Measurements from ENCODE around the gene ARL8B.

Gene ARL8B

DNA sequence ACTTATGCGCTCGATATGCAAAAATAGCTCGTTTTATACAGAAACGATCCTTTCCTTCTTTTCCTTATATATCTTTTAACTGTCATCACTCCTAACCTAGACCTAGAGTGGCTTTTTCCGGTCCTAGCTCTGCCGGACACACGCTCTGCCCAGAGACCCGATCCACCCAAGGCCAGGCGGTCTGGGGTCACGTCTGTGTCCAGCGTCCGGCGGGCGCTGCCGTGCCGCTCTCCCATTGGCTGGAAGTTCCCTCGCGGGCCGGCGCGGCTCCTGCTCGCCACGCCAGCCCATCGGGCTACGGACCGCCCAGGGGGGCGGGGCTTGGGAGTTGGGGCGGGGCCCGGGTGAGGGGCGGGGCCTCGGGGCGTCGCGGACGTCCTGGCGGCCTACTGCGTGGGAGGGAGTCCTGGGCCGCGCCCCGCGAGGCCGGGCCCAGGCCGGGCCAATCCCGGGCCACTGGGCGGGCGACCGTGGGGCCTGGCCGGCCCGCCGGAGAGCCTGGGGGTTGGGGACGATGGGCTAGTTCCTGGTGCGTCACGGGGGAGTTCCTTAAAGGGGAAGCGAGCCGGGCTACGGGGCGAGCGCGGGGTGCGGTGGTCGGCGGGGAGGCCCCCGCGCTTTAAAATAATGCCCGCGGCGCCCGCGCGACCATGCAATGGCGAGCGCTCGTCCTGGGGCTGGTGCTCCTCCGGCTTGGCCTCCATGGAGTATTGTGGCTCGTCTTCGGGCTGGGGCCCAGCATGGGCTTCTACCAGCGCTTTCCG, 65.2 kb downstream of the ARL8B start, which contains the start of gene EDEM1:
Gene EDEM1, plus strand, starts transcription at position 552 of the 764 bp plus-strand sequence. Its CDS starts 99 bp downstream, at position 651.
- peak; percentile 99 for DNase-seq (ENCODE audit: low spot score)

DNA sequence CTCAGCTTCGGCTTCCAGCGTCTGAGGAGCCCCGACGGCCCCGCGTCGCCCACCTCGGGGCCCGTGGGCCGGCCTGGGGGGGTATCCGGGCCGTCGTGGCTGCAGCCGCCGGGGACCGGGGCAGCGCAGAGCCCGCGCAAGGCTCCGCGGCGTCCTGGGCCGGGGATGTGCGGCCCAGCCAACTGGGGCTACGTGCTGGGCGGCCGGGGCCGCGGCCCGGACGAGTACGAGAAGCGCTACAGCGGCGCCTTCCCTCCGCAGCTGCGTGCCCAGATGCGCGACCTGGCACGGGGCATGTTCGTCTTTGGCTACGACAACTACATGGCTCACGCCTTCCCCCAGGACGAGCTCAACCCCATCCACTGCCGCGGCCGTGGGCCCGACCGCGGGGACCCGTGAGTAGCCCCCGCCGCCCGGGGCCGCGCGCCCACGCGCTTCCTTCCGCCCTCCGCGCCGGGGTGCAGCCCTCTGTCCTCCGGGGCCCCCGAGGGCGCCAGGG, 65.9 kb downstream of the ARL8B start:
- DNase-seq (ENCODE audit: low spot score) = peak; percentile 45

DNA sequence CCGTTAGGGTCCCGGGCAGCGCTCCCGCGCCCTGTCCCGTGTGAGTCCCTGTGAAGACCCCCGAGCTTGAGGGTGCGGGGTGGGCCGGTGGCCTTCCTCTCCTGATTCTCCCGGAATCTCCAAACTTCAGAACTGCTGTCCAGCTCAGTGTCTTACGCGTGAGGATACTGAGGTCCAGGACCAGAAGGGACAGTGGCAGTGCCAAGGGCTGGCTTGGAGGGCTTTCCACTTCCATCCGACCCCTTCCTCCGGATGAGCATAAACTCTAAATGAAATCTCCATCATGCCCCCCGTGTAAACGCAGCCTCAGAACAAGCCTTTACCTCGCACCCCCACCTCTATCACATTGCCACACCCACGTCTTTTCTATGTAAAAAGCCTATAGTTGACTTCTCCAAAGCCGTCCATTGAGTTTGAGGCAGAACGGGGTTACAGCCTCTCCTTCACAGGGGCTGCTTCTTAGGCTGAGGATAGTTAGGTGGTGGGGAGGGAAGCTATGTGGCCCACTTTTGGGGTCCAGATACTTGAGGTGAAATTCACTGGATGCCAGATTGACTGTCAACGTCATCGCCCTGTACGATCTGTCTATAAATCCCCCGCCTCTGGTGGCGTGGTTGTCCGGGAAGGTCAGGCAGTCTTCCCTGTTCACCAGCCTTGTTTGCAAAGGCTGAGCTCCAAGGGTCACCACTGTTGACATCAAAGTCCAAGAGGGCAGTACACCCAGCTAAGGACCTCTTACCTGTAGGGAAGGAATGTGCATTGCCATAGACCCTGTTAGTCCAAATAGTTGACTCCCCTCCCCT, 66.5 kb downstream of the ARL8B start:
- peak; percentile 66 for DNase-seq (ENCODE audit: low spot score)

DNA sequence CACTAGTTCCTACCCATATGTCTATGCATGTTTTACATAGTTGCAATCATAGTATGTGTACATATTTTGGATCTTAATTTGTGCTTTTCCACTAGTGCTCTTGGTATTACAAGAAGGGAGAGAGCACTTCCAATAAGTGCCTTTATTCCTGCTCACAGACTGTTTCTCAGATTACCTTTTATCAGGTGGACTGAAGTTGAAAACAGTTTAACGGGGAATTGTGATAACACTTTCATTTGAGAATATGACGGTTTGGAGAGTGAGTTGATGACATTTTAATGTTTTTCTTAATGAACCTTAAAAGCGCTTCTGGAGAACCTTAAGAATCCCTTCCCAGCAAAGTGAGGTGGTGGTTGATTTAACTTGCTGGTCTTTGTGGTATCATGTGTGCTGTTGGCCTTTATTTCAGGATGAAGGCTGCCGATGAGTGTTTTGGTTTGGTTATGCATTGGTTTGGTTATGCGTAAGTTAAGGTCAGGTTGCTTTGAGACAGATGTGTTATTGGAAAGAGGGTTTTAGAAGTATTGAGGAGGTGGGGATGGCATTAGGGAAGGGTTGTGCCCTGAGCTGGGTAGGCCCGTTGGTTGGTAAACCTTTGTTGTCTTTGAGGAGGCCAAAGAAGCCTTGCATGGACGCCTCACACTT, 68.2 kb downstream of the ARL8B start:
- DNase-seq (ENCODE audit: low spot score) = no peak

DNA sequence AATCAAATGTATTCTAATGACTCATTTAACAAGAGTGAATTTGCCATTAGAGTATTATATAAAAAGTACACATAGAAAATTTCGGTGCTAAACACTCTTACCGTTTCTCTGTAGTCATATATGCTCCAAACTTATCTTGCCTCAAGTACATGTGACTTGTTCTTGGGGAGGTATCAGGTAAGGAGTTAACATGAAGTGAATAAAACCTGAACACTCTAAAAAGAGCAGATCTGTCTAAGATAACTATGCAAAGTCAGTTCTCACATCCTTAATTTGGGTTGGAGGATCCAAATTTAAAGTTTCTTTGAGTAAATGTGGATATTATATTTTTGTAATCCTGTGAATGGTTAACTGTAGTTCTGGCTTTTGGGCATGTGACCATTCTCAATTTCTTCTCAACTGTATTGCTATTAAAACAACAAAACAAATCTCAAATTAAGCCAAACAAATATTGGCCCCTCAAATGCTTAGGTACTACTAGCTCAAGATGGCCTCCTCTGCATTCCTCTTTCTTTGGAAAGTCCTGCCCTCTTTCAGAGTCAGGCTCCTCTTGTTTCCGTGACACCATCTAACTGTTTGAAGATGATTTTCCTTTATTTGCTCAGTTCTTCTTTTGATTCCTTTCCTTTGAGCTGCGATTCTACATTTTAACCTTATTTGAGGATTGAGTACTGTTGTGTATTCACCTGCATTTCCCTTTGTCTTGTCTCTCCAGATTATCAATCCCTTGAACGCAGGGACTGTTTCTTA, 69.6 kb downstream of the ARL8B start:
- no peak for DNase-seq (ENCODE audit: low spot score)

DNA sequence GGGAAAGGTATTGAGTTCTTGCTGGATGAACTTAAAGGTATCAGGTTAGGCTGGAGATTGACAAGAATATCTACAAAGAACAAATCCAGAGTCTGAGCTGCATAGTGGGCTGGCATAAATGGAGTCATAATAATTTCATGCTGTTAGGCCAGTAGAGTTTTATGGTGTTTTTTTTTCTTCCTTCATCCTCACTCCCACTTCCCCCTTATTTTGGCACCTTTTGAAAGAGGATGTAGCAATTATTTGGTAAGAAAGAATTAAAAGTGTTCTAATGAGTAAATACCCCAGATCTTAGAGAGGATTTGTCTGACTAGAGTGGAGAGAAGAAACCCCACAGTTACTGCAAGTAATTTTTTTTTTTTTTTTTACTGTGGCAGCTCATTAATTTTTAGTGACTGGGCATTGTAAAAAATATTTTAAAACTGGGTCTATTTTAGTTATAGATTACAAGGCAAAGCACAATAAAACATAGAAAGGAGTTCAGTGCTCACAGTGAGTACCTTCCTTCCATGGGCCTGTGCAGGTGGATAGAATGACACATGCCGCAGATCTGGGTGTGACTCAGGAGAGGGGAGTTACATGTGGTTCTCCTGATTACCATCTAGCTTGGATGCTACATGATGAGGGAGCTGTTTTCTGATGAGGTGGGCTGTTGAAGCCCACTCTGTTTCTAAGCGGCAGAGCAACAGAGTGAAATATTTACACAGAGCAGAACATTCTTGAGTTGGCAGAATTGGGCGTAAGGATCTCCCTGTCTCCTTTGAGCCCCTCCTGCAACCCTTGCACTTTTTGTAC, 70.7 kb downstream of the ARL8B start:
- DNase-seq (ENCODE audit: low spot score) = no peak

DNA sequence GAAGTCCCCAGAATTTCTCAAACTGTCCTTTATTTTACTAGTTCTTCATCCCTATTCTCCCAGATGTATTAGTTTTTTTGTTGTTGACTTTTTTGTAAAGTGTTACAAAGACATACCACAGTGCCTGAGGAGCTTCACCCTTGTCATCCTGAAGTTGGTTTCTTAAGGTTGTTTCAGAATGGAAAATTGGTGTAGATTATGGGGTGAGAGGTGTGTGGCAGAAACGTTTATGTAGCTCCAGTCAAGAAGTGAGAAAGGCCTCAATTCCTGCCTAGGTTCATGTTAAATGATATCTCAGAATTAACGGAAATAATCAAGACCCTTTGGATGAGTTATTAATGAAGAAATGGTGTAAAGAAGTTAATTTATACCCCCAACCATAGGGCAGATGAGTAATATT, 72.2 kb downstream of the ARL8B start:
- DNase-seq (ENCODE audit: low spot score) = no peak

DNA sequence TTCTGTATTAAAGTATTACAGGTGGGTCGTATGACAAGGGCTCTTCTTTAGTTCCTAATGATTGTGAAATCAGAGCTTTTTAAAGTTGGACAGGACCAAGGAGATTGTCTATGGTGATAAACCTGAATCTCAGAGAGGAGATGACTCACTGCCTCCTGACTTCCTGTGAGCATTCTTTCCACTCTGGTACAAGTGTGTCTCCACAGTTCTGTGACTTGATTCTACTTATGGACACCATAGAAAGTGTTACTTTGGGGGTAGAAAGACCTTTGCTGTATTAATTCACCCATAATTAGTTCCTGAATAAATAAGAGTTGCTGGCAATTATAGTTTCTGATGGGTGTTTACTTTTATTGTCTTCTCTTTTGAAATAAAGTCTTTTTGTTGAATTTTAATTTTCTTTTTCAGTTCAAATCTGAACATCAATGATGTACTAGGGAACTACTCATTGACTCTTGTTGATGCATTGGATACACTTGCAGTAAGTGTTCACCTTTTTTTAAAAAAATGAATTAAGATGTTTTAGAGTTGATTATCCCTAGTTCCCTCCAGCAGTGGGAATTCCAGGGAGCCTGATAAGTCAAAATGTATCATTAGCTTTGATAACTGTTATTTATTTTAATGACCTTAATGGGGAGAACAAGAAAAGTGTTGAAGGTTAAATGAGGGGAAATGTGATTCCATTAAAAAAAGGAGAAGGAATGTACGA, 72.9 kb downstream of the ARL8B start:
- no peak for DNase-seq (ENCODE audit: low spot score)

DNA sequence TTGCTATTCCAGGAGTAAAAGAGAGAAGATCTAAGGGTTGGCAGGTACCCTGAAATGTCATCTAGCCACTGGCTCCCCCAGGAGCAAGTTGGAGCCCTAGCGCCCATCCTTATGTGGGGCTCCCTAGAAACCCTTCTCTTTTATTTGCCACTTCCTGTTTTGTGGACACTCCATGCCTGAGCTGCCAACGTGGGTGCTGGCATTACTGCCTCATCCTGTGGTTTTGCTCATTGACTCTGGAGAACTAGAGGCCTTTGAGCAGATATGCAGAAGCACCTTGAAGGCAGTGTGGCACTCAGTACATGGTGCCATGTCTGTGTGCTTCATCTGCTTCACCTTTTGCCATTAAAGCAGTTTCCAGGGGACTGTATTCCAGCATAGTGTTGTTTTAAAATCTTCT, 73.5 kb downstream of the ARL8B start:
- DNase-seq (ENCODE audit: low spot score) = no peak

DNA sequence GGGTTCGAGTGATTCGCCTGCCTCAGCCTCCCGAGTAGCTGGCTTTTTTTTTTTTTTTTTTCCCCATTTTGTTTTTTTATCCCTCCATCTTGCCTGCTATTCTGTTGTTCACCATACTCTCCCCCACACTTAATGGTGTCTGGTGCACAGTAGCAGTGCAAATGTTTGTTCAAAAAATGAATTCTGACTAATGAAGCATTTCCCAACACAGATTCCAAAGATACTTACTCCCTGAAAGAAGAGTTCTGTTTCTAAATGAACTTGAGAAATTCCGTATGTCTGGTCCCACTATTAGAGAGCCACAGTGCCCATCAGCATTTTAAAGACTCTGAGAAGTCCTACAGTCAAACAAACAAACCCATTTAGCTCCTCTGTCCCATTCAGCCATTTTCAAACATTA, 74.9 kb downstream of the ARL8B start:
- DNase-seq (ENCODE audit: low spot score) = no peak

DNA sequence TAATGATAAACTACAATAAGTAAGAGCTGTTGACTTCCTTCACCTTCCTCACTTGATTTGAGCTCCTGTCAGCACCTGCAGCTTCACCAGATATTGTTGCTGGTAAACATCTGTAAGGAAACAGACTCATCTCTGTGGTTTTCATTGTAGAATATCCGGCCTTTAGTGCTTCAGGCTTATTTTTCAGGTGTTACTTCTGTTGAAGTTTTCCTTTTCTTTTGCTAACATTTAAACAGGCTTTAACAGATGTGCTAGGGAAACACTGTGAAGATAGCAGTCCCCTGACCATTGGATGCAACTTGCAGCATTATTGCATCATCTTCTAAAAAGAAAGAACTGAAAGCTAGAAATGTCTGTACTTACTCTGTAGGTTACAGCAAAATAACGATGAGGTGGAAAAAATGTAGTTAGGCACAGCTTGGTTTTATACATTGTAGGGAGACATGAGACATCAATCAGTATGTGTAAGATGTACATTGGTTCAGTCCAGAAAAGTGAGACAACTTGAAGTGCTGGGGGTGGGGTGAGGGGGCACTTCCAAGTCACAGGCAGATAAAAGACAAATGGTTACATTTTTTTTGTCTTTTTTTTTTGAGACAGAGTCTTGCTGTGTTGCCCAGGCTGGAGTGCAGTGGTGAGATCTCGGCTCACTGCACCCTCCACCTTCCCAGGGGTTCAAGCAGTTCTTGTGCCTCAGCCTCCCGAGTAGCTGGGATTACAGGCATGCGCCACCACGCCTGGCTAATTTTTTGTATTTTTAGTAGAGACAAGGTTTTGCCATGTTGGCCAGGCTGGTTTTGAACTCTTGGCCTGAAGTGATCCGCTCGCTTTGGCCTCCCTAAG, 75.6 kb downstream of the ARL8B start:
- no peak for DNase-seq (ENCODE audit: low spot score)

DNA sequence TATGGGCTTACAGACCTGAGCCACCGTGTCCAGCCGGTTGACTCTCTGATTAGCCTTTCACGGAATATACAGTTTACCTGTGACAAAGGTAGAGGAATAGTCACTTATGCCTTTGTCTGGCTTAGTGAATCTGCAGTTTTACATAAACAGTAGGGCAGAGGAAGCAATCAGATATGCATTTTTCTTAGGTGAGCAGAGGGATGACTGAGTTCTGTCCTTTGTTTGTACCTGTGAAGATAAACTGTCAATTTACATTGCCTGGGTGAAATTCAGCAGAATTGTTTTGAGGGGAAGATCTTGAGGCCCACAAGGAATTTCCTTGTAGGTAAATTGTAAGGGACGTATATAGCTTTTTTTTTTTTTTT, 76.2 kb downstream of the ARL8B start:
- DNase-seq (ENCODE audit: low spot score) = no peak

DNA sequence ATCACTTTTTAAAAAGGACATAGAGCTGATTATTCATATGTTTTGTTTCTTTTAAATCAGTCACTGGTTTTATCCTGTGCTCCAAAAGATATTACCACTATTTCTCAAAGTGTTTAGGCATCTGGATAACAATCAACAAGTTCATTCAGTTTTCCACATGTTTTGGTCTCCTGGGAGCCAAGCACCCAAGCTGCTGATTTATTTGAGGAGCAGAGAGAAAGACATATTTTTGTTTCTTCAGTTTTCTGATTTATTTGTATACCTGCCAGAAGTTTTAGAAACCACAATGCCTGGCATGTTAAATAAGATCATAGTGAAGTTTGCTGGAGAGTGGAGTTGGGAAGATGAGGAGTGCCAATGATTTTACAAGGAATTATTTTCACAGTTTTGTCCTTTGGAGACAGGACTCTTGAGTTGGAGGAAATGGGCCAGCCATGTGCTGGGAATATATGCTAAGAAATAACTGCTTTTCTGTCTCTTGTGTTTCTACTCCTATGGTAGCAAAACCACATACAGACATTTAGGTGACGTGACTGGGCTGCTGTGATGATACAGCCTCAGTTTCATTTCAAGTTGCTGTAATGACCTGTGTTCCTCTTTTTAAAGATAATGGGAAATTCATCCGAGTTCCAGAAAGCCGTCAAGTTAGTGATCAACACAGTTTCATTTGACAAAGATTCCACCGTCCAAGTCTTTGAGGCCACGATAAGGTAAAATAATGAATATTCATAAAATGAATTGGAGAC, 77.1 kb downstream of the ARL8B start:
- no peak for DNase-seq (ENCODE audit: low spot score)

DNA sequence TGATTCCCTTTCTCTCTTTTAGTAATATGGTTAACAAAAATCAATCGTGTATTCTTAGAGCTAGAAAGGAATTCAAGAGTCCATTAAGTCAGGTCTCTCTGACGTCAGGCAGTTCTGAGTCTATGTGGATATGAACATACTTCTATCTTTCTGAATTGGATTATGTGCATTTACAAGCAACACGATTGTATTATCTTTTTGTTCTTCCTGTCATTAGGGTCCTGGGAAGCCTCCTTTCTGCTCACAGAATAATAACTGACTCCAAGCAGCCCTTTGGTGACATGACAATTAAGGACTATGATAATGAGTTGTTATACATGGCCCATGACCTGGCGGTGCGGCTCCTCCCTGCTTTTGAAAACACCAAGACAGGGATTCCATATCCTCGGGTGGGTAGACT, 79.4 kb downstream of the ARL8B start:
- DNase-seq (ENCODE audit: low spot score) = no peak

DNA sequence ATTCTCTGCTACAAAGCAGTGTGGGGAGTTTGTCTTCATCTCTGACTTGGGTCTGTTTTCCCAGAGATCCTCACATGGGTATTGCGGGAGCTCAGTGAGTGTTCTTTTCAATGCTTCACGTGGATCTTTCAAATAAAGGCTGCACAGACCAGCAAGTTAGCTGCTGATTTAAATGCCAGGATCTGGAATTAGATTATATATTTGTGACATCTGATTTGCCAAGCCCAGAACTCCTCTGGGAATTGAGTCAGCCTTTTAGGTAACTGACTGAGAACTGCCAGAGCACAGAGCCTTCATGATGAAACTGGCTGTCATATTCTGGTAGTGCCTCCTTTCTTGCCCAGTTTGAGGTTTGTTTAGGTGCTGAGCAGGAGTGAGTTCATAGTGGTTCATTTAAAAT, 80.1 kb downstream of the ARL8B start:
- DNase-seq (ENCODE audit: low spot score) = no peak

DNA sequence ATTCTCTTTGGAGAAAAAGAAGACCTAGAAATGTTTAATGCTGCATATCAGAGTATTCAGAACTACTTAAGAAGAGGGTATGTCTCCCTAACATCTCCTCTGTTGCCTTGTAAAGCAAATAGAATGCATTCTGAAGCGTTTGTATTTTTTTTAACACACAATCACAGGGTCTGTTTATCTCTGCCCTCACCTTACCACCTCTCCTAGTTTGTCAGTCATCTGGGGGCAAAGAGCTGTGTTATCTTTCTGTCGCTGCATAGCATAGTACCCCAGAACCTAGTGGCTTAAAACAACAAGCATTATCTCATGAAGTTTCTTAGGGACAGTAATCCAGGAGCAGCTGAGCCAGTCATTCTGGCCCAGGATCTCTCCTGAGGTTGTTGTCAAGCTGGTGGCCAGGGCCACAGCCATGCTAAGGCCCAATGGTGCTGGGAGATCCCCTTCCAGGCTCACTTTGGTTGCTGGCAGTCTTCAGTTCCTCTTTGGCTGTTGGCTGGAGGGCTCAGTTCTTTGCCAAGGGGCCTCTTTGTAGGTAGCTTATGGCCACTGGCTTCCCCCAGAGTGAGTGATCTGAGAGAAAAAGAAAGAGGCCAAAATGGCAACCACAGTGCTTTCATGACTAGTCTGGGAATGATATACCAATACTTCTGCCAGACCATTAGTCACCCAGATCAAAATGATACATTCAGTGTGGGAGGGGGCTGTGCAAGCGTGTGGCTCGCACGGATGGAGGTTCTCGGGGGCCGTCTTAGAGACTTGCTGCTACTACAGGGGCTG, 83.3 kb downstream of the ARL8B start:
- no peak for DNase-seq (ENCODE audit: low spot score)

DNA sequence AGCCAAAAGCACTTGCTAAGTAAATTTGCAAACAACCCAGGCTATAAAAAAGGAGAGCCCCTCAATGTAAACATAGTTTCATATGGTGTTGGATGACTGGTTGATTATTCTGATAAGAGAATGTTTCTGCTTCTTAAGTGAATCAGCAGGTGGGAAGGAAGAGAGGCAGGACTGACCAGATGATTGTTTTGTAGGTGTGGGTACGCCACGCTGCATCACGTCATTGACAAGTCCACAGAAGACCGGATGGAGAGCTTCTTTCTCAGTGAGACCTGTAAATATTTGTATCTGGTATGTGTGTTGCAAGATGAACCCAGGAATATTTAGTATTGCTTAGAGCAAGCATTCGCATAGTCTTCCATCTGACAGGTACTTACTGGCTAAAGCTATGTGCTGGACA, 88.8 kb downstream of the ARL8B start:
- DNase-seq (ENCODE audit: low spot score) = no peak

All from HuH-7 (cell line).